ENCODE measurements around the gene IL11RA. TPM values are rescaled to one million over a fixed set of nuclear protein-coding genes. Genes with fewer than 3 reads are reported as not detected.

IL11RA gene
- total RNA-seq, 1 donor from 2014 or later: 53.8 TPM

GRCh38 chr9:34710023-34710422 is 58.0 kb downstream of the IL11RA start, which contains the start of gene CCL21:
CCL21 (minus strand) TSS chr9:34710136; CDS start chr9:34710066, 70 bp downstream.
- H3K9me3 Mint-ChIP-seq: no peaks in the 10 kb centered on the region
- DNase-seq (ENCODE audit: extremely low spot score, unreplicated experiment): no peak
- H3K27me3 Mint-ChIP-seq: peaks cover 12% of the 10 kb centered on the region
- H3K36me3 Mint-ChIP-seq: no peaks in the 10 kb centered on the region
- H3K4me1 Mint-ChIP-seq (ENCODE audit: unreplicated experiment): no peaks in the 10 kb centered on the region
- H3K4me3 Mint-ChIP-seq: no peak within 1 kb of the TSS
- H3K27ac Mint-ChIP-seq: no peak within 1 kb of the TSS
- TF ChIP-seq CTCF (conservative IDR thresholded peaks at IDR 0.05): no peak

Other genes starting within 250 kb of the IL11RA start
- 13.4 and 22.4 TPM in 2 replicates for gene FAM219A, start 193.6 kb upstream of the IL11RA start, total RNA-seq (ENCODE audit: low replicate concordance)
- 0.69 and 4.4 TPM in 2 replicates for gene DNAI1, start 193.4 kb upstream of the IL11RA start, total RNA-seq (ENCODE audit: low replicate concordance)
- 0.95 and 5.5 TPM in 2 replicates for gene ENHO, start 129.2 kb upstream of the IL11RA start, total RNA-seq (ENCODE audit: low replicate concordance)
- gene CNTFR, start 62.5 kb upstream of the IL11RA start, total RNA-seq (ENCODE audit: low replicate concordance): 3.5 and 24.2 TPM in 2 replicates
- gene RPP25L, start 40.1 kb upstream of the IL11RA start, total RNA-seq (ENCODE audit: low replicate concordance): 30.2 and 31.8 TPM in 2 replicates
- gene DCTN3, start 31.7 kb upstream of the IL11RA start, total RNA-seq (ENCODE audit: low replicate concordance): 81.6 and 93.4 TPM in 2 replicates
- gene ARID3C, start 23.1 kb upstream of the IL11RA start, total RNA-seq (ENCODE audit: low replicate concordance): 0.26 TPM in 1 of 2 replicates, not detected in the other
- 59.0 and 79.7 TPM in 2 replicates for gene SIGMAR1, start 14.4 kb upstream of the IL11RA start, total RNA-seq (ENCODE audit: low replicate concordance)
- 48.8 and 70.5 TPM in 2 replicates for gene GALT, start 5.5 kb upstream of the IL11RA start, total RNA-seq (ENCODE audit: low replicate concordance)
- 0.43 and 1.1 TPM in 2 replicates for gene CCL27, start 10.5 kb downstream of the IL11RA start, total RNA-seq (ENCODE audit: low replicate concordance)
- gene CCL19, start 39.1 kb downstream of the IL11RA start, total RNA-seq (ENCODE audit: low replicate concordance): not detected in 2 replicates
- gene CCL21, start 58.0 kb downstream of the IL11RA start, total RNA-seq (ENCODE audit: low replicate concordance): not detected in 2 replicates

Data from type B pancreatic cell (in vitro differentiated cells).